GM23338 (cell line): ENCODE measurements around the gene RPTOR. TPM values are rescaled to one million over a fixed set of nuclear protein-coding genes. Genes with fewer than 3 reads are reported as not detected.

Source experiments
- ATAC-seq: fragments of 200-7000 bp; cut with Tn5 transposase; 3 replicates; pipeline ENCODE4 v1.9.1; 2020
- DNase-seq: peaks from one replicate; pipeline ENCODE4 v3.0.0-alpha.2; 2015; ENCODE audit warnings: low spot score
- H2AFZ ChIP-seq: fragments of 200-600 bp; sonication (generic); 2 replicates; pipeline ENCODE4 v1.8.0; 2016; ENCODE audit warnings: antibody characterized with exemption, mild to moderate bottlenecking, moderate library complexity
- H3F3A ChIP-seq: fragments of 200-600 bp; sonication (generic); replicated peaks from 2 replicates; pipeline ENCODE4 v1.8.0; 2017; ENCODE audit warnings: antibody characterized with exemption, mixed run types, low read depth
- H3K27ac ChIP-seq: fragments of 200-600 bp; sonication (generic); 2 replicates; pipeline ENCODE4 v1.6.1; 2016; ENCODE audit warnings: low read depth
- H3K27me3 ChIP-seq: fragments of 200-600 bp; sonication (generic); 2 replicates; pipeline ENCODE4 v1.8.0; 2016; ENCODE audit warnings: mild to moderate bottlenecking, mixed run types, moderate library complexity; ENCODE audit not compliant: insufficient read depth
- H3K36me3 ChIP-seq: fragments of 200-600 bp; sonication (generic); 2 replicates; pipeline ENCODE4 v1.8.0; 2016; ENCODE audit warnings: mild to moderate bottlenecking; ENCODE audit not compliant: insufficient read depth
- H3K4me1 ChIP-seq: fragments of 200-600 bp; sonication (generic); 2 replicates; pipeline ENCODE4 v1.8.0; 2016; ENCODE audit warnings: mild to moderate bottlenecking, moderate library complexity; ENCODE audit not compliant: insufficient read depth
- H3K4me2 ChIP-seq: fragments of 200-600 bp; sonication (generic); 2 replicates; pipeline ENCODE4 v1.7.1; 2017; ENCODE audit warnings: mixed run types
- H3K4me3 ChIP-seq: fragments of 200-600 bp; sonication (generic); 2 replicates; pipeline ENCODE4 v1.6.1; 2016; ENCODE audit warnings: mixed run types
- H3K79me2 ChIP-seq: fragments of 200-600 bp; sonication (generic); replicated peaks from 2 replicates; pipeline ENCODE4 v1.8.0; 2017; ENCODE audit warnings: mild to moderate bottlenecking; ENCODE audit not compliant: insufficient read depth
- H3K9me2 ChIP-seq: fragments of 200-600 bp; sonication (generic); 2 replicates; pipeline ENCODE4 v1.8.0; 2017; ENCODE audit not compliant: insufficient read depth
- H4K20me1 ChIP-seq: fragments of 200-600 bp; sonication (generic); replicated peaks from 2 replicates; pipeline ENCODE4 v1.8.0; 2017; ENCODE audit warnings: mild to moderate bottlenecking; ENCODE audit not compliant: insufficient read depth
- H3K27ac Mint-ChIP-seq: 2 replicates; pipeline ENCODE4 v1.8.0; 2020; ENCODE audit warnings: inconsistent platforms, mild to moderate bottlenecking, moderate library complexity, mixed read lengths
- H3K27me3 Mint-ChIP-seq: 3 replicates; pipeline ENCODE4 v1.8.0; 2022; ENCODE audit warnings: low read depth, mild to moderate bottlenecking, moderate library complexity, mixed read lengths, inconsistent platforms; ENCODE audit not compliant: insufficient read depth, poor library complexity
- H3K36me3 Mint-ChIP-seq: 3 replicates; pipeline ENCODE4 v1.8.0; 2021; ENCODE audit warnings: low read depth, mild to moderate bottlenecking, inconsistent platforms, moderate library complexity, mixed read lengths
- H3K4me1 Mint-ChIP-seq: 3 replicates; pipeline ENCODE4 v1.8.0; 2020; ENCODE audit warnings: mild to moderate bottlenecking, inconsistent platforms, mixed read lengths
- H3K4me3 Mint-ChIP-seq: 3 replicates; pipeline ENCODE4 v1.8.0; 2021; ENCODE audit warnings: moderate library complexity, mild to moderate bottlenecking, inconsistent platforms, mixed read lengths
- H3K9me3 Mint-ChIP-seq: 3 replicates; pipeline ENCODE4 v1.8.0; 2020; ENCODE audit warnings: moderate library complexity, mild to moderate bottlenecking, inconsistent platforms, mixed read lengths
- CREB1 ChIP-seq: fragments of 250-450 bp; sonication (Bioruptor Pico); IDR thresholded peaks from 2 replicates; pipeline ENCODE4 v1.5.0; 2020; ENCODE audit warnings: low read depth, mild to moderate bottlenecking, moderate library complexity
- EZH2 ChIP-seq: fragments of 200-600 bp; sonication (generic); IDR thresholded peaks from one replicate; pipeline ENCODE4 v1.8.0; 2017; ENCODE audit warnings: antibody characterized with exemption, mild to moderate bottlenecking, low read depth; ENCODE audit not compliant: unreplicated experiment
- EZH2phosphoT487 ChIP-seq: fragments of 200-600 bp; sonication (generic); IDR thresholded peaks from one replicate; pipeline ENCODE4 v1.8.1; 2018; ENCODE audit warnings: antibody characterized with exemption; ENCODE audit not compliant: unreplicated experiment
- JUNB ChIP-seq: IDR thresholded peaks from one replicate; pipeline ENCODE4 v1.6.1; 2016; ENCODE audit warnings: antibody characterized with exemption; ENCODE audit not compliant: unreplicated experiment
- NANOG ChIP-seq: IDR thresholded peaks from 2 replicates; pipeline ENCODE4 v1.6.1; 2016; ENCODE audit warnings: antibody characterized with exemption, borderline replicate concordance
- POLR2AphosphoS5 ChIP-seq: IDR thresholded peaks from 2 replicates; pipeline ENCODE4 v1.6.1; 2016; ENCODE audit warnings: antibody characterized with exemption, low read depth
- STAT1 ChIP-seq: IDR thresholded peaks from one replicate; pipeline ENCODE4 v1.6.1; 2016; ENCODE audit warnings: antibody characterized with exemption; ENCODE audit not compliant: unreplicated experiment
- ZNF114 ChIP-seq: fragments of 250-450 bp; sonication (Bioruptor Pico); IDR thresholded peaks from 2 replicates; pipeline ENCODE4 v1.5.0; 2020; ENCODE audit warnings: mild to moderate bottlenecking, moderate library complexity
- ZNF331 ChIP-seq: fragments of 250-450 bp; sonication (Bioruptor Pico); IDR thresholded peaks from 2 replicates; pipeline ENCODE4 v1.5.0; 2020; ENCODE audit warnings: low read depth, mild to moderate bottlenecking, moderate library complexity
- polyA plus RNA-seq: library from polyadenylated mRNA; unstranded; fragments of >200 nt; fragmentation: Nextera tagmentation; extraction: Ambion mirVana; gene quantifications from 2 replicates; pipeline ENCODE4 v1.2.1, GENCODE V29; 2016
- total RNA-seq: library from RNA; depleted of rRNA; stranded (reverse); fragments of >200 nt; shearing (Covaris generic); gene quantifications from 2 replicates; pipeline ENCODE4 v1.2.3, GENCODE V29; 2014
- TF ChIP-seq, protein P1 (sequence below), 2 experiments: fragments of 200-600 bp in 1 of 2; sonication (generic) in 1 of 2; conservative IDR thresholded peaks; 2 replicates each; pipeline versions ENCODE4 v1.5.1 to v1.6.1; 2016 to 2017; ENCODE audit warnings: antibody characterized with exemption in 2 of 2, low read depth in 2 of 2, mild to moderate bottlenecking in 2 of 2, moderate library complexity in 1 of 2
- TF ChIP-seq, protein P2 (sequence below): IDR thresholded peaks from 2 replicates; pipeline ENCODE4 v1.6.1; 2016; ENCODE audit warnings: antibody characterized with exemption
- TF ChIP-seq, protein P3 (sequence below): IDR thresholded peaks from one replicate; pipeline ENCODE4 v1.6.1; 2018; ENCODE audit warnings: antibody characterized with exemption; ENCODE audit not compliant: unreplicated experiment

The RPTOR gene
- total and polyA plus RNA-seq, 2 experiments from 2014 or later: 9.5 to 38.0 TPM

DNA sequence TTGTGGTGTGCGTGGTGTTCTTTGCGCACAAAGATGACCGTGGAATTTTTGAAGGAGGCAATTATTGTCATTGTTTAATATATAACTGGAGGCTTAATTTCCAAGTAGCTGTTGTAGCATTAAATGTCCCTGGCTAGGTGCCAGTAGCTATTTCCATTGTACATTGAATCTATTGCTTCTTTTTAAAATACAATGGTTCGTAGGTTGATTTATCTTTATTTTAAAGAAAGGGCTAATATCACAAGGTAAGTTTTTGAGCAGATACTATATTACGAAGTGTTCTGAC, 127.1 kb downstream of the RPTOR start:
- H3K4me1 ChIP-seq: no peaks in the 10 kb centered on the region
- H3K4me3 Mint-ChIP-seq: no peak overlapping the region
- H4K20me1 ChIP-seq: peaks cover 11% of the 10 kb centered on the region
- DNase-seq: no peak
- H3K79me2 ChIP-seq: peaks cover 54% of the 10 kb centered on the region
- ATAC-seq: no peak
- H3K9me3 Mint-ChIP-seq: no peaks in the 10 kb centered on the region
- no peaks in the 10 kb centered on the region for H3F3A ChIP-seq
- no peaks in the 10 kb centered on the region for H3K27me3 ChIP-seq
- H3K9me2 ChIP-seq: no peaks in the 10 kb centered on the region
- no peaks in the 10 kb centered on the region; the same call in 2 of the 3 replicates for H3K36me3 Mint-ChIP-seq
- H3K27ac Mint-ChIP-seq: no peak overlapping the region; the same call in 1 of the 2 replicates
- H3K4me2 ChIP-seq: no peak overlapping the region
- H2AFZ ChIP-seq: no peak overlapping the region
- H3K27ac ChIP-seq: no peak overlapping the region
- no peaks in the 10 kb centered on the region for H3K36me3 ChIP-seq
- TF ChIP-seq NANOG (no peak), EZH2 (no peak), POLR2AphosphoS5 (no peak), ZNF331 (no peak)
- no peak overlapping the region for H3K4me3 ChIP-seq
- H3K4me1 Mint-ChIP-seq: peaks cover 26% of the 10 kb centered on the region
- H3K27me3 Mint-ChIP-seq: peaks cover 8% of the 10 kb centered on the region

DNA sequence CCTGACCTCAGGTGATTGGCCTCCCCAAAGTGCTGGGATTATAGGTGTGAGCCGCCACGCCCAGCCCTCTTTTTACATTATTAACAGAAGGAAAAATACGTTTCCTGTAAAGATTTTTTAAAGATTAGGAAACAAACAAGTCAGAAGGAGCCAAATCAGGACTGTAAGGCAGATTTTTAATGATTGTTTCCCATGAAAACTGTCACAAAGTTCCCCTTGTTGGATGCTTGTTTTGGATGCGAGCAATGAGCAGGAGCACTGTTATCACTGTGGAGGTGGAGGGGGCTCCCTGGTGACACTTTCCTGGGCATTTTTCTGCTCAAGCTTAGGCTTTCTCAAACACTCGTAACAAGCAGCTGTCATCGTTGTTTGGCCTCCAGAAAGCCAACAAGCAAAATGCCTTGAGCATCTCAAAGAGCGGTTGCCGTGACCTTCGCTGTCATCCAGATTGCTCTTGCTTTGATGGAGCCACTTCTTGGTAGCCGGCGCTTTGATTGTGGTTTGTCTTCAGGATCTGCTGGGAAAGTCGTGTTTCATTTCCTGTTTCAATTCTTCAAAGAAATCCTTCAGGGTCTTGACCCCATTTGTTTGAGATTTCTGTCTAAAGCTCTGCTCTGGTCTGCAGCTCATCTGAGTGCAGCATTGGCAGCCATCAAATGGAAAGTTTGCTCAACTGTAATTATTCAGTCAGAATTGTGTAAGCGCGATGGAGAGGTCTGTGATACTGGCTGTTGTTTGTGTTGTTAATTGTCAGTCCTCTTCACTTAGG, 128.7 kb downstream of the RPTOR start:
- Histone ChIP-seq H3K27me3 (no peaks in the 10 kb centered on the region), H3K9me2 (no peaks in the 10 kb centered on the region), H4K20me1 (peaks cover 9% of the 10 kb centered on the region), H3K4me3 (no peak overlapping the region), H2AFZ (no peak overlapping the region), H3K4me1 (0 out of 2 replicates have a peak, but pooled peaks cover 5% of the 10 kb centered on the region), H3F3A (no peaks in the 10 kb centered on the region), H3K4me2 (no peak overlapping the region), H3K27ac (no peak overlapping the region), H3K79me2 (peaks cover 65% of the 10 kb centered on the region), H3K36me3 (no peaks in the 10 kb centered on the region)
- no peak overlapping the region for H3K4me3 Mint-ChIP-seq
- ATAC-seq (no peak), DNase-seq (no peak)
- H3K9me3 Mint-ChIP-seq: no peaks in the 10 kb centered on the region
- no peak overlapping the region for H3K27ac Mint-ChIP-seq
- no peaks in the 10 kb centered on the region; the same call in 2 of the 3 replicates for H3K36me3 Mint-ChIP-seq
- peaks cover 12% of the 10 kb centered on the region for H3K27me3 Mint-ChIP-seq
- TF ChIP-seq EZH2 (no peak), EZH2phosphoT487 (no peak), CREB1 (CRISPR knock-in tag) (no peak)
- H3K4me1 Mint-ChIP-seq: peaks cover 25% of the 10 kb centered on the region

DNA sequence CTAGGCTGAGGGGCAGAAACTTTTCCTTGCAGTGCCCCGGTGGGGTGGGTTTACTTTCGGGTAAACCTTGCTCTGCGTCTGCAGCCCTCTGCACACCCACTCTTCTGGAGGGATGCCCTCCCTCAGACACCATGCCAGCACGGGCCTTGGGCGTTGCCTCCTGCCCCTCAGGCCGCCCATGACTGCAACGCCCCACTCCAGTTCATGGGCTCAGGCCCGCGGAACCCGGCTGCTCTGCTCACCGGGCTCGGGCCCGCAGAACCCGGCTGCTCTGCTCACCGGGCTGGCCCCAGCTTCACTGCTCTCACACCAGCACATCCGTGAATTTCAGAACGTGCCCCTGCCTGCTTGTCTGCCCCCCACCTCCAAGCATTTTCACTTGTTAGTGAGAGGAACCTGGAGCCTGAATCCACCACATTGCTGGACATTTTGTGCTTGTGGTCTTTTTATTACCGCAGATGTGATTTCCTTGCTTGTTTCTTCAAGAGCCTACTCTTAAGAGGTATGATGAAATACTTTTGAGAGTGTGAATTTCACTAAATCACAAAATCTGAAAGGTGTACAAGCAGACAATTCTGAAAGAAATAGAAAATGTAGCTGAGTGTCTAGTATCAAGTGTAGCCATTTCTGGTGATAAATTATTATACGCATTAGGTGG, 130.9 kb downstream of the RPTOR start:
- no peak overlapping the region for H3K4me3 ChIP-seq
- DNase-seq (no peak), ATAC-seq (no peak)
- peaks cover 17% of the 10 kb centered on the region; the same call in 1 of the 2 replicates for H3K4me1 ChIP-seq
- H3K36me3 Mint-ChIP-seq: no peaks in the 10 kb centered on the region
- H3K4me2 ChIP-seq: no peak overlapping the region
- no peak overlapping the region for H3K4me3 Mint-ChIP-seq
- peaks cover 40% of the 10 kb centered on the region for H3K4me1 Mint-ChIP-seq
- H3K27me3 Mint-ChIP-seq: peaks cover 7% of the 10 kb centered on the region
- no peaks in the 10 kb centered on the region for H3K36me3 ChIP-seq
- H3K27ac ChIP-seq: no peak overlapping the region
- no peaks in the 10 kb centered on the region for H3K9me2 ChIP-seq
- H3K27me3 ChIP-seq: no peaks in the 10 kb centered on the region
- H4K20me1 ChIP-seq: peaks cover 5% of the 10 kb centered on the region; the same call in 1 of the 2 replicates
- no peaks in the 10 kb centered on the region for H3F3A ChIP-seq
- H3K79me2 ChIP-seq: peaks cover 70% of the 10 kb centered on the region
- H3K27ac Mint-ChIP-seq: no peak overlapping the region
- H2AFZ ChIP-seq: no peak overlapping the region
- H3K9me3 Mint-ChIP-seq: no peaks in the 10 kb centered on the region
- TF ChIP-seq ZNF331 (no peak), ZNF114 (CRISPR knock-in tag) (no peak), EZH2phosphoT487 (no peak), JUNB (no peak), STAT1 (no peak), EZH2 (no peak)
- TF ChIP-seq, protein P1, sequence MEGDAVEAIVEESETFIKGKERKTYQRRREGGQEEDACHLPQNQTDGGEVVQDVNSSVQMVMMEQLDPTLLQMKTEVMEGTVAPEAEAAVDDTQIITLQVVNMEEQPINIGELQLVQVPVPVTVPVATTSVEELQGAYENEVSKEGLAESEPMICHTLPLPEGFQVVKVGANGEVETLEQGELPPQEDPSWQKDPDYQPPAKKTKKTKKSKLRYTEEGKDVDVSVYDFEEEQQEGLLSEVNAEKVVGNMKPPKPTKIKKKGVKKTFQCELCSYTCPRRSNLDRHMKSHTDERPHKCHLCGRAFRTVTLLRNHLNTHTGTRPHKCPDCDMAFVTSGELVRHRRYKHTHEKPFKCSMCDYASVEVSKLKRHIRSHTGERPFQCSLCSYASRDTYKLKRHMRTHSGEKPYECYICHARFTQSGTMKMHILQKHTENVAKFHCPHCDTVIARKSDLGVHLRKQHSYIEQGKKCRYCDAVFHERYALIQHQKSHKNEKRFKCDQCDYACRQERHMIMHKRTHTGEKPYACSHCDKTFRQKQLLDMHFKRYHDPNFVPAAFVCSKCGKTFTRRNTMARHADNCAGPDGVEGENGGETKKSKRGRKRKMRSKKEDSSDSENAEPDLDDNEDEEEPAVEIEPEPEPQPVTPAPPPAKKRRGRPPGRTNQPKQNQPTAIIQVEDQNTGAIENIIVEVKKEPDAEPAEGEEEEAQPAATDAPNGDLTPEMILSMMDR (conservative IDR thresholded peaks at IDR 0.05; ENCODE audit: low read depth in 2 of 2): no peak
- TF ChIP-seq, protein P2, sequence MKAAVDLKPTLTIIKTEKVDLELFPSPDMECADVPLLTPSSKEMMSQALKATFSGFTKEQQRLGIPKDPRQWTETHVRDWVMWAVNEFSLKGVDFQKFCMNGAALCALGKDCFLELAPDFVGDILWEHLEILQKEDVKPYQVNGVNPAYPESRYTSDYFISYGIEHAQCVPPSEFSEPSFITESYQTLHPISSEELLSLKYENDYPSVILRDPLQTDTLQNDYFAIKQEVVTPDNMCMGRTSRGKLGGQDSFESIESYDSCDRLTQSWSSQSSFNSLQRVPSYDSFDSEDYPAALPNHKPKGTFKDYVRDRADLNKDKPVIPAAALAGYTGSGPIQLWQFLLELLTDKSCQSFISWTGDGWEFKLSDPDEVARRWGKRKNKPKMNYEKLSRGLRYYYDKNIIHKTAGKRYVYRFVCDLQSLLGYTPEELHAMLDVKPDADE: no peak
- TF ChIP-seq, protein P3, sequence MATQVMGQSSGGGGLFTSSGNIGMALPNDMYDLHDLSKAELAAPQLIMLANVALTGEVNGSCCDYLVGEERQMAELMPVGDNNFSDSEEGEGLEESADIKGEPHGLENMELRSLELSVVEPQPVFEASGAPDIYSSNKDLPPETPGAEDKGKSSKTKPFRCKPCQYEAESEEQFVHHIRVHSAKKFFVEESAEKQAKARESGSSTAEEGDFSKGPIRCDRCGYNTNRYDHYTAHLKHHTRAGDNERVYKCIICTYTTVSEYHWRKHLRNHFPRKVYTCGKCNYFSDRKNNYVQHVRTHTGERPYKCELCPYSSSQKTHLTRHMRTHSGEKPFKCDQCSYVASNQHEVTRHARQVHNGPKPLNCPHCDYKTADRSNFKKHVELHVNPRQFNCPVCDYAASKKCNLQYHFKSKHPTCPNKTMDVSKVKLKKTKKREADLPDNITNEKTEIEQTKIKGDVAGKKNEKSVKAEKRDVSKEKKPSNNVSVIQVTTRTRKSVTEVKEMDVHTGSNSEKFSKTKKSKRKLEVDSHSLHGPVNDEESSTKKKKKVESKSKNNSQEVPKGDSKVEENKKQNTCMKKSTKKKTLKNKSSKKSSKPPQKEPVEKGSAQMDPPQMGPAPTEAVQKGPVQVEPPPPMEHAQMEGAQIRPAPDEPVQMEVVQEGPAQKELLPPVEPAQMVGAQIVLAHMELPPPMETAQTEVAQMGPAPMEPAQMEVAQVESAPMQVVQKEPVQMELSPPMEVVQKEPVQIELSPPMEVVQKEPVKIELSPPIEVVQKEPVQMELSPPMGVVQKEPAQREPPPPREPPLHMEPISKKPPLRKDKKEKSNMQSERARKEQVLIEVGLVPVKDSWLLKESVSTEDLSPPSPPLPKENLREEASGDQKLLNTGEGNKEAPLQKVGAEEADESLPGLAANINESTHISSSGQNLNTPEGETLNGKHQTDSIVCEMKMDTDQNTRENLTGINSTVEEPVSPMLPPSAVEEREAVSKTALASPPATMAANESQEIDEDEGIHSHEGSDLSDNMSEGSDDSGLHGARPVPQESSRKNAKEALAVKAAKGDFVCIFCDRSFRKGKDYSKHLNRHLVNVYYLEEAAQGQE: no peak
